Liver (tissue), 9 donors: ENCODE results near the gene DES. TPM values are rescaled to one million over a fixed set of nuclear protein-coding genes. Genes with fewer than 3 reads are reported as not detected.

Experiments
- DNase-seq: peaks from one replicate; pipeline ENCODE4 v3.0.0-alpha.2; 2017; ENCODE audit warnings: low spot score
- H3K27ac ChIP-seq, 2 donors: one replicate each; pipeline ENCODE4 v1.7.0; 2013; ENCODE audit warnings: inconsistent platforms in 2 of 2, low read length in 2 of 2, control low read depth in 1 of 2, low read depth in 1 of 2, mild to moderate bottlenecking in 1 of 2
- H3K27me3 ChIP-seq, 4 donors: one replicate each; pipeline versions ENCODE4 v1.6.1 to v1.7.0; 2013; ENCODE audit warnings: low read length in 3 of 4, inconsistent platforms in 1 of 4, mild to moderate bottlenecking in 1 of 4, moderate library complexity in 1 of 4; ENCODE audit not compliant: control insufficient read depth in 4 of 4, insufficient read depth in 4 of 4
- H3K36me3 ChIP-seq, 4 donors: one replicate each; pipeline versions ENCODE4 v1.6.1 to v1.7.0; 2013; ENCODE audit warnings: low read length in 3 of 4, mild to moderate bottlenecking in 3 of 4, low read depth in 1 of 4, moderate library complexity in 1 of 4; ENCODE audit not compliant: control insufficient read depth in 4 of 4, insufficient read depth in 3 of 4
- H3K4me1 ChIP-seq, 4 donors: one replicate each; pipeline versions ENCODE4 v1.6.1 to v1.7.0; 2013; ENCODE audit warnings: low read length in 3 of 4, mild to moderate bottlenecking in 3 of 4, moderate library complexity in 1 of 4; ENCODE audit not compliant: control insufficient read depth in 4 of 4, insufficient read depth in 4 of 4
- H3K4me3 ChIP-seq, 3 donors: one replicate each; pipeline versions ENCODE4 v1.6.1 to v1.7.0; 2013; ENCODE audit warnings: low read length in 3 of 3, control low read depth in 1 of 3, low read depth in 1 of 3, mild to moderate bottlenecking in 1 of 3
- H3K9ac ChIP-seq, 2 donors: one replicate each; pipeline ENCODE4 v1.7.0; 2013; ENCODE audit warnings: low read length in 2 of 2, mild to moderate bottlenecking in 2 of 2, moderate library complexity in 2 of 2, control low read depth in 1 of 2, low read depth in 1 of 2
- H3K9me3 ChIP-seq, 4 donors: one replicate each; pipeline versions ENCODE4 v1.6.1 to v1.7.0; 2013; ENCODE audit warnings: low read length in 3 of 4; ENCODE audit not compliant: control insufficient read depth in 4 of 4
- EGR1 ChIP-seq, 2 donors: IDR thresholded peaks; 2 replicates each; pipeline ENCODE4 v1.6.1; 2016 to 2018; ENCODE audit warnings: antibody characterized with exemption in 2 of 2, low read depth in 2 of 2
- FOXA1 ChIP-seq: IDR thresholded peaks from 2 replicates; pipeline ENCODE4 v1.6.1; 2016; ENCODE audit warnings: antibody characterized with exemption
- HNF4A ChIP-seq, 2 donors: conservative IDR thresholded peaks; 2 replicates each; pipeline ENCODE4 v1.6.1; 2016; ENCODE audit warnings: antibody characterized with exemption in 2 of 2, mild to moderate bottlenecking in 2 of 2
- HNF4G ChIP-seq: IDR thresholded peaks from 2 replicates; pipeline ENCODE4 v1.6.1; 2016; ENCODE audit warnings: antibody characterized with exemption
- JUND ChIP-seq, 2 donors: IDR thresholded peaks; 2 replicates each; pipeline ENCODE4 v1.6.1; 2016; ENCODE audit warnings: antibody characterized with exemption in 2 of 2
- NR2F2 ChIP-seq: IDR thresholded peaks from 2 replicates; pipeline ENCODE4 v1.6.1; 2016; ENCODE audit warnings: antibody characterized with exemption
- RXRA ChIP-seq, 2 donors: IDR thresholded peaks; 2 replicates each; pipeline ENCODE4 v1.6.1; 2017 to 2018; ENCODE audit warnings: antibody characterized with exemption in 2 of 2, mild to moderate bottlenecking in 1 of 2
- SP1 ChIP-seq: IDR thresholded peaks from 2 replicates; pipeline ENCODE4 v1.6.1; 2018; ENCODE audit warnings: antibody characterized with exemption, mild to moderate bottlenecking
- TAF1 ChIP-seq: conservative IDR thresholded peaks from 2 replicates; pipeline ENCODE4 v1.6.1; 2016; ENCODE audit warnings: antibody characterized with exemption, mild to moderate bottlenecking
- YY1 ChIP-seq: IDR thresholded peaks from 2 replicates; pipeline ENCODE4 v1.6.1; 2016; ENCODE audit warnings: antibody characterized with exemption, mild to moderate bottlenecking
- WGBS: extraction: QIAGEN DNeasy Blood & Tissue Kit; methylation state at CpG from one replicate; pipeline ENCODE4 v1.1.7; 2013; 5-methylcytosine and 5-hydroxymethylcytosine counted together
- polyA plus RNA-seq, 2 donors: library from polyadenylated mRNA; stranded (reverse) in 1 of 2; unstranded in 1 of 2; fragments of 200-250 nt in 1 of 2; fragments of >200 nt in 1 of 2; fragmentation: Nextera tagmentation in 1 of 2; extraction: Ambion mirVana in 1 of 2; gene quantifications; one replicate each; pipeline versions ENCODE4 v1.2.1 to v1.2.3, GENCODE V29; 2013 to 2015
- total RNA-seq, 2 donors: library from RNA; depleted of rRNA; stranded (reverse); fragments of >200 nt; gene quantifications; one replicate each; pipeline ENCODE4 v1.2.3, GENCODE V29; 2014
- TF ChIP-seq, protein P1 (sequence below): IDR thresholded peaks from 2 replicates; pipeline ENCODE4 v1.6.1; 2016; ENCODE audit warnings: antibody characterized with exemption
- TF ChIP-seq, protein P2 (sequence below): IDR thresholded peaks from 2 replicates; pipeline ENCODE4 v1.6.1; 2016; ENCODE audit warnings: antibody characterized with exemption
- TF ChIP-seq, protein P3 (sequence below): fragments of 150-350 bp; IDR thresholded peaks from 2 replicates; pipeline ENCODE4 v1.5.1; 2017; ENCODE audit warnings: improper control_type of control experiment, low read depth, low read length; ENCODE audit not compliant: missing input control
- donor health status: healthy.
- donor health status: healthy.
- donor health status: healthy.
- donor health status: healthy.
- donor health status: healthy.

The DES gene
- total and polyA plus RNA-seq, 4 donors = 0.15 to 50.0 (median 3.2) TPM

DNA sequence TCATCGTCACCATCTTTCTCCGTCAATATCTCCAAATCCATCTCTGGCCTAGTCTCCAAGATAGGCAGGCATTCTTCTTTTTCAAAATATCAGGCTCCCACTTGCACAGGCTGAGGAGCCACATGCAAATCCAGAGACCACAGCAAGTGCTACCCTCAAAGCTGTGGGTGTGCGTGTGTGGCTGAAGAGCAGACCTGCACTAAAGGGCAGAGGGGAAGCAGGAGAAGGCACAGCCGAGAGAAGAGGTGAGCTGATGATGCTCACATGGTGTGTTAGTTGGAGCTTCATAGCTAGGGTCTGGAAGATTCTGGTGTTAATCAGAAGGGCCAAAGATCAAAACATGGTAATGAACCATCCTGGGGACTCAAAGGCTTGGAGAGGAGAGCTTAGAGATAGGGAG, 20.3 kb downstream of the DES start:
- Histone ChIP-seq H3K4me3 (no peak overlapping the region), H3K27ac (no peak overlapping the region), H3K36me3 (no peaks in the 10 kb centered on the region), H3K9ac (no peak overlapping the region), H3K27me3 (peaks cover 0 to 12% (median 6%) of the 10 kb centered on the region in 4 donors), H3K4me1 (peaks cover 2 to 13% (median 4%) of the 10 kb centered on the region in 4 donors), H3K9me3 (no peaks in the 10 kb centered on the region)
- 83% methylated on average over 4 of the region's 4 CpGs for WGBS
- TF ChIP-seq RXRA (IDR thresholded peaks at IDR 0.05) = no peak
- DNase-seq = no peak

DNA sequence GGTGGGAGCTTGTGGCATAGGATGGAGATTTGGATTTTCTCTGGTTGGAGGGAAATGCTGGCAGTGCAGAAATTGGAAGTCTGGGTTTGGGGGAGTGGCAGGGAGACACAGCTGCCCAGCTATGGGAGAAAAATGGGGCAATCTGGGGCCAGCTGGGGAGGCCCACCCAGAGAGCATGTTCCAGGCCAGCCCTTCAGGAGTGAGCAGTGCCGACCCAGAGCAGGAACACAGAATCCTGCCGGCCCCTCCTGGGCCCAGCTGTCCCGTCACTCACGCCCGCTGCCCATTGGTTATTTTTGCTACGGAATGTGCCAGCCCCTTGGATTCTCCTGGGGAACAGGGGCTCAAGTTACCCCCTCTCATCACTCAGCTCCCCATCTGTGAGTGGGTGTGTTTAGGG, 21.3 kb downstream of the DES start:
- DNase-seq = no peak
- Histone ChIP-seq H3K4me1 (peaks cover 2 to 13% (median 4%) of the 10 kb centered on the region in 4 donors), H3K4me3 (no peak overlapping the region), H3K9ac (no peak overlapping the region), H3K27ac (no peak overlapping the region), H3K9me3 (no peaks in the 10 kb centered on the region), H3K27me3 (peaks cover 0 to 18% (median 5%) of the 10 kb centered on the region in 4 donors), H3K36me3 (no peaks in the 10 kb centered on the region)
- WGBS = 78% methylated on average over 6 of the region's 6 CpGs
- TF ChIP-seq, protein P1, sequence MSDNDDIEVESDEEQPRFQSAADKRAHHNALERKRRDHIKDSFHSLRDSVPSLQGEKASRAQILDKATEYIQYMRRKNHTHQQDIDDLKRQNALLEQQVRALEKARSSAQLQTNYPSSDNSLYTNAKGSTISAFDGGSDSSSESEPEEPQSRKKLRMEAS = no peak
- no peak for TF ChIP-seq SP1
- TF ChIP-seq TAF1 = no peak
- TF ChIP-seq JUND (IDR thresholded peaks at IDR 0.05) = no peak
- no peak for TF ChIP-seq RXRA (IDR thresholded peaks at IDR 0.05)
- TF ChIP-seq, protein P2, sequence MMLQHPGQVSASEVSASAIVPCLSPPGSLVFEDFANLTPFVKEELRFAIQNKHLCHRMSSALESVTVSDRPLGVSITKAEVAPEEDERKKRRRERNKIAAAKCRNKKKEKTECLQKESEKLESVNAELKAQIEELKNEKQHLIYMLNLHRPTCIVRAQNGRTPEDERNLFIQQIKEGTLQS = no peak
- TF ChIP-seq FOXA1 = no peak
- TF ChIP-seq, protein P3, sequence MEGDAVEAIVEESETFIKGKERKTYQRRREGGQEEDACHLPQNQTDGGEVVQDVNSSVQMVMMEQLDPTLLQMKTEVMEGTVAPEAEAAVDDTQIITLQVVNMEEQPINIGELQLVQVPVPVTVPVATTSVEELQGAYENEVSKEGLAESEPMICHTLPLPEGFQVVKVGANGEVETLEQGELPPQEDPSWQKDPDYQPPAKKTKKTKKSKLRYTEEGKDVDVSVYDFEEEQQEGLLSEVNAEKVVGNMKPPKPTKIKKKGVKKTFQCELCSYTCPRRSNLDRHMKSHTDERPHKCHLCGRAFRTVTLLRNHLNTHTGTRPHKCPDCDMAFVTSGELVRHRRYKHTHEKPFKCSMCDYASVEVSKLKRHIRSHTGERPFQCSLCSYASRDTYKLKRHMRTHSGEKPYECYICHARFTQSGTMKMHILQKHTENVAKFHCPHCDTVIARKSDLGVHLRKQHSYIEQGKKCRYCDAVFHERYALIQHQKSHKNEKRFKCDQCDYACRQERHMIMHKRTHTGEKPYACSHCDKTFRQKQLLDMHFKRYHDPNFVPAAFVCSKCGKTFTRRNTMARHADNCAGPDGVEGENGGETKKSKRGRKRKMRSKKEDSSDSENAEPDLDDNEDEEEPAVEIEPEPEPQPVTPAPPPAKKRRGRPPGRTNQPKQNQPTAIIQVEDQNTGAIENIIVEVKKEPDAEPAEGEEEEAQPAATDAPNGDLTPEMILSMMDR = no peak

DNA sequence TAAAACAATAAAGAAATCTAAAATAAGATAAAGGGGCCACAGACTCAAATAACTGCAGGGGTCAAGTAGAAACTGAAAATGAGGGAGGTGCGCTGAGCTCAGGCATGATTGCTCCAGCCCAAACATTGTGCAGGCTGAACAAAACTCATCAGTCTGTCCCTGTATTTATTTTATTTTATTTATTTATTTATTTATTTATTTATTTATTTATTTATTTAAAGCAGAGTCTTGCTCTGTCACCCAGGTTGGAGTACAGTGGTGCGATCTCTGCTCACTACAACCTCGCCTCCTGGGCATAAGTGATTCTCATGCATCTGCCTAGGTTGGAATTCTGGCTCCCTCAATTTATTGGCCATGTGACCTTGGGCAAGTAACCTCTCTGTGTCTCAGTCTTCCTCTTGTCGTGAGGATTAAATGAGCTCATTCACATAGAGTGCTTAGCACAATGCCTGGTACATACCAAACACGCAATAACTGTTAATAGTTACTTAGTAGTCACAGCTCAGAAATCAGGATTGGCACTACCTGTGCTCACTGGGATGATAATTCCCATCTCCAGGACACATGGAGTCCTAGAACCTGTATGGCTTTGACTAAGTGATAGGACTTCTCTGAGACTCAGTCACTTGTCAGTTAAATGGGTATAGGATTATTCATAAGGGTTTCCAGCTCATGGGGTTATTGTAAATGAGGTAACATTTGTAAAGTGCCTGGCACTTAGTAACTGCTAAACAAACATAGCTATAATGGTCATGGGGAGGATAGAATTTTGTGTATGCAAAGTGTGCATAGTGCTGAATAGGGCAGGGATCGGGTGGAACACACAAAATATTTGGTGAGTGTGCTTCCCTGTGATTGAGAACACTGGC, 22.4 kb downstream of the DES start:
- Histone ChIP-seq H3K27me3 (peaks cover 0 to 18% (median 5%) of the 10 kb centered on the region in 4 donors), H3K4me1 (peaks cover 0 to 8% (median 3%) of the 10 kb centered on the region in 4 donors), H3K4me3 (no peak overlapping the region), H3K27ac (no peak overlapping the region), H3K9ac (no peak overlapping the region), H3K36me3 (no peaks in the 10 kb centered on the region), H3K9me3 (no peaks in the 10 kb centered on the region)
- 81% methylated on average over 6 of the region's 6 CpGs for WGBS
- no peak for TF ChIP-seq HNF4A (conservative IDR thresholded peaks at IDR 0.05)
- TF ChIP-seq YY1 = no peak
- no peak for TF ChIP-seq RXRA (IDR thresholded peaks at IDR 0.05)
- TF ChIP-seq, protein P3 = no peak
- TF ChIP-seq, protein P2 = no peak
- no peak for TF ChIP-seq EGR1 (IDR thresholded peaks at IDR 0.05; ENCODE audit: low read depth in 2 of 2)
- TF ChIP-seq, protein P1 = no peak
- TF ChIP-seq SP1 = no peak
- TF ChIP-seq NR2F2 = no peak
- no peak for TF ChIP-seq HNF4G
- no peak for TF ChIP-seq TAF1
- DNase-seq = no peak
